Epithelial cell of proximal tubule (primary cell): ENCODE data around the gene SH3TC1. TPM values are rescaled to one million over a fixed set of nuclear protein-coding genes. Genes with fewer than 3 reads are reported as not detected.

ENCODE experiments used
- DNase-seq: peaks from one replicate; pipeline ENCODE4 v3.0.0-alpha.2; 2011; ENCODE audit warnings: low read depth
- H3K4me3 ChIP-seq: 2 replicates; pipeline ENCODE4 v1.5.1; 2011; ENCODE audit warnings: low read depth, mild to moderate bottlenecking, low read length
- total RNA-seq: library from RNA; depleted of rRNA; stranded (reverse); fragments of >200 nt; gene quantifications from 2 replicates; pipeline ENCODE4 v1.2.3, GENCODE V29; 2015
- TF ChIP-seq, protein P1 (sequence below): conservative IDR thresholded peaks from 2 replicates; pipeline ENCODE4 v1.5.1; 2012; ENCODE audit warnings: low read depth, mild to moderate bottlenecking, low read length

The SH3TC1 gene
- total RNA-seq, 1 donor from 2014 or later, result 8.6 TPM

DNA sequence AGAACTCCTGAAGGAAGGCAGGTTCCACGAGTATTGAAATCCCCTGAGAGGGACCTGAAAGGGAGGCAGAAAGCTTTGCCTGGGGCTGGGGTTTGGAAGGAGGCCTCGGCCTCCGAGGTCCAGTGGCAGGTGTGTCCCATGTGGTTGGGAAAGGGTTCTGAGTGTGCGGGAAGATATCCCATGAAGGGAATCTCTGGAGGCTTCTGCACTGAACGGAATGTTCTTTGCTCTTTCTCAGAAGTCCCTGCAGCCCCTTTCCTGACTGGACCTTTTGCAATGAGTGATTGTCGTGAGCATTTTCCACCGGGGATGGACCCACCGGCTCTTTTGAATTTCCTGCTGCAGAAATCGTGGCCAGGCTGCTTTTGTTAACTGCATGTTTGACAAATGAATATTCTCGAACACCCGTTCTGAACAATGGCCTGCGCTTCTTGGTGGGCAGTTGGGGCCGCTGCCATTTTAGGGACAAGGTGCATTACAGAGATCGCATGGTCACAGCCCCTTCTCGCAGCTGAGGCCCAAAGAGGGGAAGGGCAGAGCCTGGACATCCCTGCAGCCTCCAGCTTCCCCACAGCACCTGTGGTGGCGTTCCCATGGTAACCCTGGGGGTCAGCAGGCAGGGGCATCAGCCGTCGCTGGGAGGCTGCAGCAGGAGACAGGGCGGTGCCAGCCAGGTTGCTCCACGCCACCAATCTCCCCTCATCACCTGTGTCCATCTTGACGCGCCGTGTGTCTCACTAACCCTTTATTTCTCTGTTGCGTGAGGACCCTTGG lies 52.2 kb downstream of the SH3TC1 start:
- DNase-seq, result no peak
- TF ChIP-seq, protein P1, sequence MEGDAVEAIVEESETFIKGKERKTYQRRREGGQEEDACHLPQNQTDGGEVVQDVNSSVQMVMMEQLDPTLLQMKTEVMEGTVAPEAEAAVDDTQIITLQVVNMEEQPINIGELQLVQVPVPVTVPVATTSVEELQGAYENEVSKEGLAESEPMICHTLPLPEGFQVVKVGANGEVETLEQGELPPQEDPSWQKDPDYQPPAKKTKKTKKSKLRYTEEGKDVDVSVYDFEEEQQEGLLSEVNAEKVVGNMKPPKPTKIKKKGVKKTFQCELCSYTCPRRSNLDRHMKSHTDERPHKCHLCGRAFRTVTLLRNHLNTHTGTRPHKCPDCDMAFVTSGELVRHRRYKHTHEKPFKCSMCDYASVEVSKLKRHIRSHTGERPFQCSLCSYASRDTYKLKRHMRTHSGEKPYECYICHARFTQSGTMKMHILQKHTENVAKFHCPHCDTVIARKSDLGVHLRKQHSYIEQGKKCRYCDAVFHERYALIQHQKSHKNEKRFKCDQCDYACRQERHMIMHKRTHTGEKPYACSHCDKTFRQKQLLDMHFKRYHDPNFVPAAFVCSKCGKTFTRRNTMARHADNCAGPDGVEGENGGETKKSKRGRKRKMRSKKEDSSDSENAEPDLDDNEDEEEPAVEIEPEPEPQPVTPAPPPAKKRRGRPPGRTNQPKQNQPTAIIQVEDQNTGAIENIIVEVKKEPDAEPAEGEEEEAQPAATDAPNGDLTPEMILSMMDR, result no peak
- no peak overlapping the region for H3K4me3 ChIP-seq

DNA sequence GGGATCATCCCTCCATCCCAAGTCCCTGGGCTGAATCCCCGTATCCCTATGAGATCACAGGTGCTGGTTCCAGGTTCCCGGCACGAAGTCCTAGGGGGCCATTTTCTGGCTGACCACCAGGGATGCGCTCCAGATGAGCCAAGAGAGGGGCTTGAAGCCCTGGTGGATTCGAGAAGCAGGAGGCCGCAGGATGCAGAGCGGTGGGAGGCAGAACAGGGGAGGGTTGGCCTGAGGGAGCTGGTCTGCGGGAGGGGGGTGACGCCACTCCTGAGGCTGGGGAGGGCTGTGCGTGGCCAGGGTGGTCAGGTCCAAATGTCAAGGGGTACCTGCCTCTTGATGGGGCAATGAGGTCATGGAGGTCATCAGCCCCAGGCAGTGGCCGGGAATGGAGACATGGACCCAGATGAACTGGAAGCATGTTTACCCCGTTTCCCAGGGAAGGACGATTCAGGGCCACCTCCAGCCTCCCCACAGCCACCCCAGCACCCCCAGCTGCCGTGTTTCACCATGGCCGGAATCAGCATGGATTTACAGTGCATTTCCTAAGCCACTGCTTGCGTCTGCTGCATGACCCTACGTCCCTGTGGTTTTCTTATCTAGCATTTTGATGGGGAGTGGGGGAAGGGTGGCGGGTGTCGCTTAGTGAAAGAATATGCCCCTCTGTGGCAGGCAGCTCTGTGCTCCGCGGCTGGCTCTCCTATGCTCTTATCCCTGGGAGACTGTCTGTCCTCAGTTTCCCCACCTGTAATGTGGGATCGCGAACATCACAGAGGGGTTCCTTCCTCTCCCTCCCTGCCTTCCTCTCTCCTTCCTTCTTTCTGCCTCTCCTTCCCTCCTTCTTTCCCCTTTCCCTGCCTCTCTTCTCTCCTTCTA lies 53.4 kb downstream of the SH3TC1 start:
- no peak for DNase-seq
- TF ChIP-seq, protein P1, result no peak
- no peak overlapping the region for H3K4me3 ChIP-seq

DNA sequence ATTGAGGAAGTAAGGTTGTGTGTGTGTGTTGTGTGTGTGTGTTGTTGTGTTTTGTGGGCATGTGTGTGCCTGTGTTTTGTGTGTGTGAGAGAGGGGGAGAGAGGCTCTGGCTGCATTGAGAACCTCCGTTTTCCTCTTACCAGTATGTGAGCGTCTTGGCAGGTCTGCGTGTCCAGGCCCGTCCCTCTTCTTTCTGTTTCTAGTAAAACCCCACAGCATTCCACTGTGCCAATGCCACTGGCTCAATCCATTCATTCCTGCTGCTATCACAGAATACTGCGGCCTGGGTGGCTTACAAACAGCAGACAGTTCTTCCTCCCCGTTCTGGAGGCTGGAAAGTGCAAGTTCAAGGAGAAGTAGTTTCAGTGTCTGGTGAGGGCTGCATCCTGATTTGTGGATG lies 55.0 kb downstream of the SH3TC1 start:
- H3K4me3 ChIP-seq, result no peak overlapping the region
- TF ChIP-seq, protein P1, result no peak
- no peak for DNase-seq

DNA sequence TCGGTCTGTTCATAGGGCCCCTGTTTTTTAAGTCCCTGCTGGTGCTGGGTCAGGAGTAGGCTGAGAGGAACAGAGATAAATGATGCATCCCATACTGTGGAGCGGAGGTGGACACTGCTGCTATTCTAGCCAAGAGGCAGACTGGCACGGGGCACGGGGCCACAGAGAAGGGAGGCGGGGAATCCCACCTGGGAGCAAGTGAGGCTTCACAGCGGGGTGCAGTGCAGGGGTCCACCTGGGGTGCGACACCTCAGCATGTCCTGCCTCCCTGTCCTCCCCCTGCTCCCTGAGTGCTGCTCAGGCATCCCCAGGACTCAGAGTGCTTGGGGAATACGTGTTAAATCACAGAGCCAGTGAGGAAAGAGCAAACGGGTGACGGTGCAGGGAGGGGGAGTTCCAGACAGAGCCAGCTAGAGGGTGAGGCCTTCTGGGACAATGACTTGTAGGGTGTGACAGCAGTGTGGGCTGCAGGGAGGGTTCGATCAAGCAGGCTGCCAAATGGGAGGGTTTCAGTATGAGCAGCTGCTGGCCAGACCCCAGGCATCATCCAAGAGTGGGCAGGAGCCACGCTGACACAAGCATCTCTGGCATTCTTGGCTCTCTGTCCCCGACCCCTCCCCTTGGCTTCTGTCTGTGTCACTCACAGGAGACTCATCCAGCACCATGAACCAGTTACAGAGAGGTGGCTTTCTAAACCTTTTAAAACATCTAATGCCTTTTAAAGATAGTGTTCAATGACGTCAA lies 56.8 kb downstream of the SH3TC1 start:
- TF ChIP-seq, protein P1, result no peak
- DNase-seq, result no peak
- H3K4me3 ChIP-seq, result no peak overlapping the region

DNA sequence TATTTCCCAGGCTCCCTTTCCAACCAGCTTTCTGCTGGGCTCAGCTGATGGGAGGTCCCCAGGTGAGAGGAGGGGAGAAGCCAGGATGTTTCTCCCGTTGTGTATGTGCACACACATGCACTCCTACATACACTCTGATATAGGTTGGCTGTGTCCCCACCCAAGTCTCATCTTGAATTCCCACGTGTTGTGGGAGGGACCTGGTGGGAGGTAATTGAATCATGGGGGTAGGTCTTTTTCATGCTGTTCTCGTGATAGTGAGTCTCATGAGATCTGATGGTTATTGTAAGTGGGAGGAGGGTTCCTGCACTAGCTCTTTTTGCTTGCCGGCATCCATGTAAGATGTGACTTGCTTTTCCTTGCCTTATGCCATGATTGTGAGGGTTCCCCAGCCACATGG lies 58.8 kb downstream of the SH3TC1 start:
- TF ChIP-seq, protein P1, result no peak
- DNase-seq, result no peak
- no peak overlapping the region for H3K4me3 ChIP-seq

DNA sequence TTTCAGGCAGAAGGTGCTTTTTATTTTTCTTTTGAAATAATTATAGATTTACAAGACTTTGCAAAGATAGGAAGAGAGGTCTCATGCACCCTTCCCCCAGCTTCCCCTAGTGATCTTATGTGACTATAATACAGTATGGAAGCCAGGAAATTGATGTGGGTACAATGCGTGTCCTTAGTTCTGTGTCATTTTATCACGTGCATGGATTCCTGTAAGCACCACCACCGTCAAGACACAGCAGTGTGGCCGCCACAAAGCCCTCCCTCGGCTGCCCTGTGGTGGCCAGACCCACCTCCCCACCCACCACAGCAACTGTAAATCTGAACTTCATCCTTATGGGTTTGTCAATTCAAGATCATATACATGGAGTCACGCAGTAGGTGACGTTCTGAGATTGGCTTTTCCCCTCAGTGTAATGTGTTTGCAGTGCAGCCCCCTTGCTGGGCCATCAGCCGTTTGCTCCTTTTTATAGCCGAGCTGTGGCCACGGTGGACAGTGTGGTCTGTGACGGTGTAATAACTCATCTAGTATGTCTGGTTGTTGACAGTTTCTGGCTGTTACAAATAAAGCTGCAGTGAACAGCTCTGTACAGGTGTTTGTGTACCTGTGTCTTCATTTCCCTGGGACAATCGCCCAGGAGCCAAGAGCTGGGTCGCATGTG lies 59.6 kb downstream of the SH3TC1 start:
- DNase-seq, result no peak

More for the DNA sequence above, 59.6 kb downstream of the SH3TC1 start:
- H3K4me3 ChIP-seq, result no peak overlapping the region
- TF ChIP-seq, protein P1, result no peak
